ENCODE results near the gene XYLB.
"Not testable (repeated sequence)": the region's sequence is repeated elsewhere in the genome, so short reads cannot be mapped to it uniquely, and the experiment has no call there.

The XYLB gene

GRCh38 chr3:38320638-38321037 is 25.9 kb upstream of the XYLB start:
- not testable (repeated sequence) for DNase-seq

GRCh38 chr3:38323060-38323459 is 23.5 kb upstream of the XYLB start:
- DNase-seq = no peak

DNA sequence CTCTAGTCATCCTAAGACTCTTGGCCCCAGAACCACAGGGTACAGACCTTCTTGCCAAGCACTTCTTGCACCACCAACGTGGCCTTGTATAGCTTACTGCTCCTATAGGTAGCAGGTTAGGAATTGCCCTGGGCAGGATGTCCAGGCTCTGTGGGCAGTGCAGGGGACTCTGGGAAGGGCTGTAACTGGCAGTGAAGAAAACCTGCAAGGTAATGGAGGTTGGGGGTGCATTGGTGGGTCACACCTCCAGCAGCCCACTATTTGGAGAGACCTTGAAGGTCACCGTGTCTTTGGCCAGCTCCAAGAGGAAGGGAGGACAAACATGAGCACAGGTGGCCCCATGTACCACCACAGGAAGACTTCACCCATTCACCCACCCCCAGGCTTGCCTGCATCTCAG is 21.3 kb upstream of the XYLB start:
- DNase-seq = no peak

GRCh38 chr3:38327335-38328009 is 19.1 kb upstream of the XYLB start:
- DNase-seq = no peak

GRCh38 chr3:38331257-38332022 is 15.1 kb upstream of the XYLB start:
- no peak for DNase-seq

DNA sequence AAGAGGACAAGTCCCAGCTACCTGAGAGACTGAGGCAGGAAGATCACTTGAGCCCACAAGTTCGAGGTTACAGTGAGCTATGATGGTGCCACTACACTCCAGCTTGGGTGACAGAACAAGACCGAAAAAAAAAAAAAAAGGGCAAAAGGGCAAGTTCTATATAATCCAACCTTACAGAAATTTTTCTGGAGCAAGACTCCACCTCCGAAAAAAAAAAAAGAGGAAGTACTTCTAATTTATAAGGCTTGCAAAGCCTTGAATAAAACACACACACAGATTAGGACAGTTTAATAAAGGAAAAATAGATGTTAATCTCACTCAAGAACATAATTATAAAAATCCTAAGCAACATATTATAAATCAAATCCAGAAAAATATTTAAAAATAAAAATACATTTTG is 14.4 kb upstream of the XYLB start:
- no peak for DNase-seq

GRCh38 chr3:38334142-38335055 is 12.2 kb upstream of the XYLB start:
- DNase-seq = no peak

- no peak for DNase-seq
These were observed 11.3 kb upstream of the XYLB start for GRCh38 chr3:38335263-38335662.

DNA sequence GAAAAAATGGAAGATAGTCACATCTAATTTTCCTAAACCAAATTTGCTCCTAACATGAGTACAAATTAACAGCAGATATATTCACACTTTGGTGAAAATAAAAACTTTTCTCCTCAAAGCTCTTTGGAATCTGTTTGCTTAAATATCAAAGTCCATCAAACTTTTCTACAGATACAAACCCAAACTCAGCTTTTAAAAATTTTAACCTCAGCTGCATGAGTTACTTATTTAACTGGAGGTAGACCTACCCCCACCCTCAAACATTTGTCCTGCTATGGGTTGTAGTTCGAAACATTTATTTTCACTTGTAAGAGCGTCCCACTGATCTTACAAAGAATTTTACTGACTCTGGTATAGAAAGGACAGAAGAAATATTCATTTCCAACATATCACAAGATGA is 8.9 kb upstream of the XYLB start:
- DNase-seq = no peak

GRCh38 chr3:38343797-38344594 is 2.6 kb upstream of the XYLB start:
- DNase-seq = no peak

DNA sequence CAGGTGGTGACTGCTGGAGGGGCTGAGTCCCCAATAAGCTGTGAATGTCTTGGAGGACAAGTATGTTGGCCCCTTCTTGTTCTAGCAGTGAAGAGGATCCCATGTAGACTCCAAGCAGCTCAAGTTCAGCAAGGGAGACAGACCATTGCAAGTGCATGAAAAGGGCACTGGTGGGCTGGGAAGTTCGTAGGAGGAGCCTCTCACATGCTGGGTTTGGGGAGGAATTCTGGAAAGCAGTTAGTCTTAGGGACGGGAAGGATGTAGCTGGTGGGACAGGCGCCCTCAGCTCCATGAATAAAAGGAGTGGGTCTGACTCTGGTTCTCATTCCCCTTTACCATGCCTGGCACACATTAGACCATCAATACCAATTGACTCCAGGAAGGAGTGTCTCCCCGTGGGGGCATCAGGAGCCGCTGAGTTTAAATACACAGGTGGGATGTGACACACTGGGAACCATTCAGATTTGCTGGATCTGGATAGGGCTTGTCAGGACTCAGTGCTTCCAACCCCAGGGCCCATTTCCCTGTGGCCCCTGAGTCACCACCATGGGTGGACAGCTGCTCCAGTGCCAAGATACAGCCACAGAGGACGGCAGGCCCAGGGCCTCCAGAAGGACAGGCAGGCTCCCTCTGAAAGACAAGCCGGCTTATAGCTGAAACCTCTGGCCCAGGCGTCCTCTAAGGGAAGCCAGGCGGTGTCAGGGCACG is 552 bp upstream of the XYLB start:
- peak; percentile 7 for DNase-seq

- DNase-seq = no peak
These were observed 1.0 kb downstream of the XYLB start for GRCh38 chr3:38347421-38348200.

GRCh38 chr3:38348903-38349302 is 2.3 kb downstream of the XYLB start:
- DNase-seq = no peak

- no peak for DNase-seq
These were observed 3.2 kb downstream of the XYLB start for GRCh38 chr3:38349684-38350359.

GRCh38 chr3:38353151-38353550 is 6.6 kb downstream of the XYLB start:
- DNase-seq = no peak

- DNase-seq = no peak
These were observed 8.2 kb downstream of the XYLB start for GRCh38 chr3:38354588-38355330.

DNA sequence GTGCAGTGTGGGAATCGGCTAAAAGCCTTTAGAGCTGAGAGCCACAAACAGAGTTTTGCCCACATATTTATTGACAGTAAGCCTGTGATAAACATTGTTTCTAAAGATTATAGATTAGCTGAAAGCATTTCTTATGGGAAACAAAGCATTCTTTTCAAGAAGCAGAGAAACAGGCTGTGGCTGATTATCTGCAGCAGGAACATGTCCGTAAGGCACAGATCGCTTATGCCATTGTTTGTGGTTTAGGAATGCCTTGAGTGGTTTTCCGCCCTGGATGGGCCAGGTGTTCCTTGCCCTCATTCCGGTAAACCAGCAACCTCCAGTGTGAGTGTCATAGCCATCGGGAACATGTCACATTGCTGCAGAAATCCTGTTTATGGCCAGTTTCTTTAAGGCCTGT is 12.5 kb downstream of the XYLB start:
- DNase-seq = no peak

DNA sequence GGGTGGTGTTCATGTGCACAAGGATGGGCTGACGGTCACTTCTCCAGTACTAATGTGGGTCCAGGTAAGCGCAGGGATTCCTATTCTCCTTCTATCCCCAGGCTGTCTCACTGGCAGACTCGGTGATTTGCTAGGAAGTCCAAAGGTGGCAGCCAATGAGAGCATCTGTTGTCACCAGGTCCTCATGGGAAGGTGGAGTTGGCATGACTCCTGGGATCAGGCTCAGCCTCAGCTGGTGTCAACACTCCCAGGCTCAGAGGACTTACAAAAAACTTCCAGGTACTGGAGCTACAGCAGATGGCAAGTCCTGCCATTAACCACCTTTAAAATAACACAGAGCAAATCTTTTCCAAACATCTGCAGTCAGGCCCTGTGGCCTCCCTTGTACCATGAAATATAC is 13.8 kb downstream of the XYLB start:
- DNase-seq = no peak

GRCh38 chr3:38361496-38361895 is 14.9 kb downstream of the XYLB start:
- no peak for DNase-seq

Data from right kidney (tissue), 1 donor.